ENCODE measurements around the gene NUDT3.
A peak's percentile ranks its signal among the peaks of the same experiment; 100 is the strongest.
"Not testable (repeated sequence)": the region's sequence is repeated elsewhere in the genome, so short reads cannot be mapped to it uniquely, and the experiment has no call there.

NUDT3 gene

GRCh38 chr6:34249469-34250261 is 142.8 kb downstream of the NUDT3 start:
- DNase-seq (ENCODE audit: low spot score) = no peak

GRCh38 chr6:34248727-34249468 is 143.6 kb downstream of the NUDT3 start, which contains the start of gene SMIM29:
SMIM29 (minus strand) TSS chr6:34249006; CDS start chr6:34247791, 1,215 bp downstream.
- peak; percentile 95 for DNase-seq (ENCODE audit: low spot score)

GRCh38 chr6:34248198-34248726 is 144.2 kb downstream of the NUDT3 start:
- peak; percentile 65 for DNase-seq (ENCODE audit: low spot score)

- DNase-seq (ENCODE audit: low spot score) = no peak
These were observed 144.8 kb downstream of the NUDT3 start for GRCh38 chr6:34247481-34248197.

- DNase-seq (ENCODE audit: low spot score) = no peak
These were observed 145.7 kb downstream of the NUDT3 start for GRCh38 chr6:34246563-34247391.

GRCh38 chr6:34246249-34246562 is 146.3 kb downstream of the NUDT3 start:
- DNase-seq (ENCODE audit: low spot score) = no peak

- not testable (repeated sequence) for DNase-seq (ENCODE audit: low spot score)
These were observed 146.7 kb downstream of the NUDT3 start for GRCh38 chr6:34245761-34246140.

GRCh38 chr6:34245032-34245760 is 147.3 kb downstream of the NUDT3 start:
- not testable (repeated sequence) for DNase-seq (ENCODE audit: low spot score)

GRCh38 chr6:34243901-34244884 is 148.3 kb downstream of the NUDT3 start:
- no peak for DNase-seq (ENCODE audit: low spot score)

- no peak for DNase-seq (ENCODE audit: low spot score)
These were observed 149.2 kb downstream of the NUDT3 start for GRCh38 chr6:34243131-34243771.

- no peak for DNase-seq (ENCODE audit: low spot score)
These were observed 150.0 kb downstream of the NUDT3 start for GRCh38 chr6:34242252-34243130.

- DNase-seq (ENCODE audit: low spot score) = no peak
These were observed 150.9 kb downstream of the NUDT3 start for GRCh38 chr6:34241351-34242215.

- DNase-seq (ENCODE audit: low spot score) = no peak
These were observed 151.9 kb downstream of the NUDT3 start for GRCh38 chr6:34240329-34241248.

GRCh38 chr6:34239893-34240292 is 152.6 kb downstream of the NUDT3 start:
- no peak for DNase-seq (ENCODE audit: low spot score)

- no peak for DNase-seq (ENCODE audit: low spot score)
These were observed 153.0 kb downstream of the NUDT3 start for GRCh38 chr6:34239500-34239825.
